Thymus (tissue), 11 donors: Measurements from ENCODE around the gene CCNI2. TPM values are rescaled to one million over a fixed set of nuclear protein-coding genes. Genes with fewer than 3 reads are reported as not detected.

ENCODE experiments used
- DNase-seq, 9 donors: peaks; one replicate each; pipeline ENCODE4 v3.0.0-alpha.2; 2013; ENCODE audit warnings: low spot score in 9 of 9, low read depth in 6 of 9, missing footprints in 1 of 9
- H3K27ac ChIP-seq, 2 donors: one replicate each; pipeline ENCODE4 v1.5.1; 2013; ENCODE audit warnings: control low read depth in 1 of 2, low read depth in 1 of 2, low read length in 1 of 2, mild to moderate bottlenecking in 1 of 2, moderate library complexity in 1 of 2
- H3K27me3 ChIP-seq, 2 donors: one replicate each; pipeline ENCODE4 v1.5.1; 2013; ENCODE audit warnings: low read length in 1 of 2; ENCODE audit not compliant: control insufficient read depth in 2 of 2, insufficient read depth in 1 of 2
- H3K36me3 ChIP-seq, 2 donors: one replicate each; pipeline ENCODE4 v1.5.1; 2013; ENCODE audit warnings: low read length in 1 of 2, mild to moderate bottlenecking in 1 of 2, moderate library complexity in 1 of 2; ENCODE audit not compliant: control insufficient read depth in 2 of 2, insufficient read depth in 2 of 2
- H3K4me1 ChIP-seq, 2 donors: one replicate each; pipeline ENCODE4 v1.5.1; 2013; ENCODE audit warnings: low read length in 2 of 2; ENCODE audit not compliant: control insufficient read depth in 2 of 2, insufficient read depth in 2 of 2
- H3K4me3 ChIP-seq, 2 donors: one replicate each; pipeline ENCODE4 v1.5.1; 2013; ENCODE audit warnings: low read length in 2 of 2, control low read depth in 1 of 2, mild to moderate bottlenecking in 1 of 2
- H3K9me3 ChIP-seq, 2 donors: one replicate each; pipeline ENCODE4 v1.5.1; 2013; ENCODE audit warnings: low read length in 1 of 2, mild to moderate bottlenecking in 1 of 2; ENCODE audit not compliant: control insufficient read depth in 2 of 2, insufficient read depth in 1 of 2
- WGBS: extraction: QIAGEN DNeasy Blood & Tissue Kit; methylation state at CpG from one replicate; pipeline ENCODE4 v1.1.7; 2013; 5-methylcytosine and 5-hydroxymethylcytosine counted together
- polyA plus RNA-seq: library from polyadenylated mRNA; stranded (reverse); fragments of 200-250 nt; gene quantifications from one replicate; pipeline ENCODE4 v1.2.3, GENCODE V29; 2013
- total RNA-seq: library from RNA; stranded (reverse); fragments of 120-200 nt; gene quantifications from one replicate; pipeline ENCODE4 v1.2.4, GENCODE V29; 2013
- donor health status: healthy.

CCNI2 gene
- total and polyA plus RNA-seq, 2 donors = 2.5 to 8.1 TPM

- H3K27me3 ChIP-seq = peaks cover 9 to 37% of the 10 kb centered on the region in 2 donors
- H3K9me3 ChIP-seq = no peaks in the 10 kb centered on the region
- H3K36me3 ChIP-seq = no peaks in the 10 kb centered on the region
- H3K4me3 ChIP-seq = no peak overlapping the region
- DNase-seq = no peak
- peaks cover 4 to 14% of the 10 kb centered on the region in 2 donors for H3K4me1 ChIP-seq
- H3K27ac ChIP-seq = no peak overlapping the region
- 24% methylated on average over 4 of the region's 4 CpGs for WGBS
Measured at GRCh38 chr5:132782101-132782500, 34.9 kb downstream of the CCNI2 start.

GRCh38 chr5:132785365-132785764, 38.1 kb downstream of the CCNI2 start:
- Histone ChIP-seq H3K27me3 (peaks cover 0 to 14% of the 10 kb centered on the region in 2 donors), H3K27ac (no peak overlapping the region), H3K4me1 (peaks cover 0 to 7% of the 10 kb centered on the region in 2 donors), H3K4me3 (no peak overlapping the region), H3K36me3 (no peaks in the 10 kb centered on the region), H3K9me3 (no peaks in the 10 kb centered on the region)
- DNase-seq = peak in 1 of 9 donors; percentile 20
- 79% methylated on average over 5 of the region's 5 CpGs for WGBS

GRCh38 chr5:132785864-132786263, 38.6 kb downstream of the CCNI2 start:
- H3K27me3 ChIP-seq = peaks cover 0 to 14% of the 10 kb centered on the region in 2 donors
- no peaks in the 10 kb centered on the region for H3K36me3 ChIP-seq
- H3K27ac ChIP-seq = no peak overlapping the region
- no peak for DNase-seq
- no peaks in the 10 kb centered on the region for H3K9me3 ChIP-seq
- H3K4me1 ChIP-seq = peaks cover 0 to 7% of the 10 kb centered on the region in 2 donors
- 96% methylated on average over 4 of the region's 4 CpGs for WGBS
- no peak overlapping the region for H3K4me3 ChIP-seq

- Histone ChIP-seq H3K27ac (no peak overlapping the region), H3K4me1 (peaks cover 0 to 7% of the 10 kb centered on the region in 2 donors), H3K4me3 (no peak overlapping the region), H3K27me3 (peaks cover 0 to 12% of the 10 kb centered on the region in 2 donors), H3K9me3 (no peaks in the 10 kb centered on the region), H3K36me3 (no peaks in the 10 kb centered on the region)
- DNase-seq = no peak
- 100% methylated on average over 1 of the region's 1 CpG for WGBS
Measured at GRCh38 chr5:132787076-132787475, 39.9 kb downstream of the CCNI2 start.

GRCh38 chr5:132788508-132788907, 41.3 kb downstream of the CCNI2 start:
- Histone ChIP-seq H3K27me3 (peaks cover 0 to 10% of the 10 kb centered on the region in 2 donors), H3K27ac (no peak overlapping the region), H3K9me3 (no peaks in the 10 kb centered on the region), H3K4me1 (peaks cover 0 to 7% of the 10 kb centered on the region in 2 donors), H3K4me3 (no peak overlapping the region), H3K36me3 (no peaks in the 10 kb centered on the region)
- no peak for DNase-seq
- 98% methylated on average over 1 of the region's 1 CpG for WGBS

- Histone ChIP-seq H3K4me3 (no peak overlapping the region), H3K27me3 (peaks cover 0 to 7% of the 10 kb centered on the region in 2 donors), H3K9me3 (no peaks in the 10 kb centered on the region), H3K27ac (no peak overlapping the region), H3K36me3 (no peaks in the 10 kb centered on the region), H3K4me1 (peaks cover 0 to 7% of the 10 kb centered on the region in 2 donors)
- no peak for DNase-seq
- WGBS = 94% methylated on average over 8 of the region's 8 CpGs
Measured at GRCh38 chr5:132788990-132789886, 42.0 kb downstream of the CCNI2 start.

GRCh38 chr5:132790201-132790865, 43.1 kb downstream of the CCNI2 start:
- peaks cover 0 to 7% of the 10 kb centered on the region in 2 donors for H3K27me3 ChIP-seq
- WGBS = 78% methylated on average over 2 of the region's 2 CpGs

GRCh38 chr5:132791026-132791425, 43.8 kb downstream of the CCNI2 start:
- Histone ChIP-seq H3K27me3 (peaks cover 0 to 7% of the 10 kb centered on the region in 2 donors), H3K36me3 (no peaks in the 10 kb centered on the region)
- WGBS = 95% methylated on average over 3 of the region's 3 CpGs

More at GRCh38 chr5:132790201-132790865, 43.1 kb downstream of the CCNI2 start:
- no peak for DNase-seq
- Histone ChIP-seq H3K4me3 (no peak overlapping the region), H3K9me3 (no peaks in the 10 kb centered on the region), H3K4me1 (peaks cover 0 to 3% of the 10 kb centered on the region in 2 donors), H3K36me3 (no peaks in the 10 kb centered on the region), H3K27ac (no peak overlapping the region)

GRCh38 chr5:132797651-132798050, 50.4 kb downstream of the CCNI2 start:
- no peaks in the 10 kb centered on the region for H3K4me1 ChIP-seq
- H3K4me3 ChIP-seq = no peak overlapping the region
- no peak overlapping the region for H3K27ac ChIP-seq
- DNase-seq = no peak
- 97% methylated on average over 2 of the region's 2 CpGs for WGBS
- H3K36me3 ChIP-seq = no peaks in the 10 kb centered on the region
- H3K9me3 ChIP-seq = no peaks in the 10 kb centered on the region
- H3K27me3 ChIP-seq = peaks cover 0 to 12% of the 10 kb centered on the region in 2 donors

More at GRCh38 chr5:132791026-132791425, 43.8 kb downstream of the CCNI2 start:
- Histone ChIP-seq H3K4me1 (no peaks in the 10 kb centered on the region), H3K4me3 (no peak overlapping the region), H3K27ac (no peak overlapping the region), H3K9me3 (no peaks in the 10 kb centered on the region)
- DNase-seq = no peak
